Measurements from ENCODE around the gene SELL.
"Not testable (repeated sequence)": the region's sequence is repeated elsewhere in the genome, so short reads cannot be mapped to it uniquely, and the experiment has no call there.

SELL gene

DNA sequence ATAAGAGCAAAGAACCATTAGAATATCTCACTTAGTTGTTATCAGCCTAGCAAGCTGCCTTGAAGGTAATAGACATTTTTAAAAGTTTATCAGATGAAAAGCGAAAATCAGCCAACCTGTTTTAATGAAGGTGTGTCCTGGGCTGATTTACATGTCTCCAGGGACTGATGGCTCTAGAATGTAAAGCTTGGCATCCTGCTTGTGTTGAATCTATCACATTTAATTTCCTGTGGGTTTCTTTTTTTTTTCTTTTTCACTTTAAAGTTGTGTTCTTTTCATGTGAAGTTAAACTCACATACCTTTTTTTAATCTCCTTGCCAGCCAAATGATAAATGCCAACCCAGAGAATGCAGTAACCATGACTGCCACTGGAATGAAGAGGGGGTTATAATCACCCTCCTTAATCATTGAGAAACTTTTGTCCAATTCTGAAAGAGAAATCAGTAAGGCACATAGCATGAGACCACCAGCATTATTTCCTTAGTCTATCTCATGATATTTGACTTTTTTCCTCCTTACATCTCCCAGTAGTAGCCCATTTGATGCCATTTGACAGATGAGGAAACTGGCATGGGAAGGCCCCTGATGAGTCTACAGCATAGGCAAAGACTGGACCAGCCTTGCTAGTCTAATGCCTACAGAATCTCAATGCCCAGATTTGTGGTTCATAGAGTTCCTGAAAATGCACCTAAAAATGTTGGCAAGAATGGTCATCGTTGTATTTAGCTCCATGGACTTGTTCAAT, 10.0 kb downstream of the SELL start:
- DNase-seq: peak; percentile 13

DNA sequence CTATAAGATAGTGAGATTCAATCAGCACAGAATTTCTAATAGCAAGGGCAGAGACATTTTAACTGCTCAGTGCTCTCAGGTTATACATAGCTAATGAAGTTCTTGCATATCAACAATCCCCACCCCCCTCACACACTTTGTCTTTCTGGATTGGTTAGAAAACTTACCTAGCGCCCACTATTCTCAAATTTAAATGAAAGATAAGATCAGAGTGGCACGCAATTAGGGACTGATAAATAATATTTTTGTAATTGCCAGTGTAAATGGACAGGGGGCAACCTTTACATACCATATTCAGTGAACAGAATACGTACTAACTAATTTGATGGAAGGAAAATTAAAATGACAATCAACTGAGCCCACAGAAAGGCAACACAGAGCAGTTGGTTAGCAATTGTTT, 11.7 kb downstream of the SELL start:
- DNase-seq: no peak

DNA sequence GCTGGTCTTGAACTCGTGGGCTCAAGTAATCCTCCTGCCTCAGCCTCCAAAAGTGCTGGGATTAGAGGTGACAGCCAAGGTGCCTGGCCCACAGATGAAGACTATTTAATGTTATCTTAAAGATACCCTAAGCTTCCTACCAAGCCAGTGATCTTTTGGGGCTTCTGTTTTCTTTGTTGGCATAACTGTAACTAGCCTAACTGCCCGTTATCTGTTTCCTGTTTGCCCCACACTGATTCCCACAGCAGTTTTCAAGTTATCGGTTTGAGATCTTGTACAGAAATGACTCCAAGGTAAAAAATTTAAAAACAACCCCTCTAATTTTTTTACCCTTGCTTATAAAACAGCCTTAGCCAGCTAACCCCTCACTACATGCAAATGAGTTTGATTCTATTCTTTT, 12.4 kb downstream of the SELL start:
- peak; percentile 17 for DNase-seq

DNA sequence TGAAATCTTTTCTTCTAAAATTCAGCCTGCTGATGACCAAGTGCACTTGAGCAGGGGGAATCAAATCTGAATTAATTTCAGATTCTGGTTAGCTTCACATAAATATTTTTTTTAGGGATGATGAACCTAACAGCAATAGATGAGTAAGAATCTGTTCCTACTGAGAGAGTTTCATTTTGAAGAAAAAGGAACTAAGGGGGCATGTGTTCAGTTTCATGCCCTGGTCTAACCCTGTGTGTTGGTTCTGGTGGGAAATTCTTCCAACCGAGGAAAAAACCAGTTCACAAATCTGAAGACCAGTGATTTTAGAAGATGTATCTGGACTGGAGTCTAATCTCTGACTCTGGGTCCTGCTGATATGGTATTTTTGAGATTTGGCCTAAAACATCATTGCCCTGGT, 13.7 kb downstream of the SELL start:
- DNase-seq: no peak

DNA sequence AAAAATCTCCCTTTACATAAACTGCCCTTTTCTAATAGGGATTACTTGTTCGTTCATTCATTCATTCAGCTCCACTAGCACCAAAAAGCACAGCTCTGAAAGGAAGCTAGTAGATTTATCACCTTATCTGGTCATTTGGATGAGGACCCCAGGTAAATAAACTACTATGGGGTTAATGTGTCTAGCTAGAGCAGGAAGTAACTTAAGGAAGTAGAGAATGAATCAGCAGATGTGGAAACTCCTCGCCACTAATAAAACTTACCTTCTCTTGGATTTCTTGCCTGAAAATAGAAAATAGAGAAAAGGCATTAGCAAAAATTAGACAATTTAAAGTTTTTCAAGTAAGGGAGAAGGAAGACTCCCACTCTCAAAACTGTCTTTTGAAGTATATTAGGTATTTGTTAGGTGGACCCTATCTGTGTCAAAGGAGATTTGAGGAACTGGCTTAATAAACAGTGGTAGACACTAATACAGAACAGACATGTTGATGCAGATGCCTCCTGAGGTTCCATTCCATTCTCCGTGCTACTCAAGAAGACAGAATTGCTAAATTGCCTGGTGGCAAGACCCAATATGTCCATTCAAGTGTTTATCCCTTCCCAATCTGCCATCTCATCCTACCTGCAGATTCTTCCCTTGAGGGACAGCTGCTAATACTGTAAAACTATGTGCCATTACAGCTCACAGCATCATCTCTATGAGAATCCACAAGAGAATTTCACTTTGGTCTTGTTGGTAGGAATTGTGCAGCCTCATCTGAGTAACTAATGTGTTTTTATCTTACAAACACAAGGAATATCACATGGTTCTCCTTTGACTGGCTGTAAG, 14.9 kb downstream of the SELL start:
- no peak for DNase-seq

DNA sequence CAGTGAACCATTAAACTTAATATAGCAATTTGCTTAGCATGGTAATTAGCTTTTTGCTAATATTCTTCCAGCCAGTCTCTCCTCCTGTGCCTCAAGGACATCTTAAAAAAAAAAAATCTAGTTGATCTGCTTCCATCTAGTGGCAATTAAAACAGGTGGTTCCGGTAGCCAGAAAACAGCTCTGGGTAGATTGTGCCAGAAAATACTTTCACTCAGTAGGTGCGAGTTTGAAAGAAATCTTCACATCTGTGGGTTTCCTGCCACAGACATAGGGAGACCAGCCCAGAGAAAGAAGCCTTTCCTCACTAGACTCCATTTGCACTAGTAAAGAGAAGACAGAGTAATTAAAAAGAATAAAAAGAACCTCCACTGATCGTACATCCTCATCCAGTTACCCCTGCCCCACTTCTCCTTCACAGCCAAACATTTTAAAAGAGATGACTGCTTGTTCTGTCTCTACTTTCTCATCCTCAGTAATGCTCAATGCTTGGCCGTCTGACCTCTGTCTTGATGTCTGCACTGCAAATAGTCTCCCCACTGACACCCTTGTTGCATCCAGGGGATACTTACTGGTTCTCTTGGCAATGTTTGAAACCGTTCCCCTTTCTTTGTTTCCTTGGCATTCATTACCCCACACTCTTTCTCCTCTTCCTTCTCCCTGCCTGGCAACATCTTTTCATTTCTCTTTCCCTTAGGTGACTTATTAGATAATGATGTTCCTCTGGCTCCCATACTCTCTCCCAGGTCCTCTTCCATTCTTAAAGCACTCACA, 16.9 kb downstream of the SELL start:
- peak; percentile 61 for DNase-seq

DNA sequence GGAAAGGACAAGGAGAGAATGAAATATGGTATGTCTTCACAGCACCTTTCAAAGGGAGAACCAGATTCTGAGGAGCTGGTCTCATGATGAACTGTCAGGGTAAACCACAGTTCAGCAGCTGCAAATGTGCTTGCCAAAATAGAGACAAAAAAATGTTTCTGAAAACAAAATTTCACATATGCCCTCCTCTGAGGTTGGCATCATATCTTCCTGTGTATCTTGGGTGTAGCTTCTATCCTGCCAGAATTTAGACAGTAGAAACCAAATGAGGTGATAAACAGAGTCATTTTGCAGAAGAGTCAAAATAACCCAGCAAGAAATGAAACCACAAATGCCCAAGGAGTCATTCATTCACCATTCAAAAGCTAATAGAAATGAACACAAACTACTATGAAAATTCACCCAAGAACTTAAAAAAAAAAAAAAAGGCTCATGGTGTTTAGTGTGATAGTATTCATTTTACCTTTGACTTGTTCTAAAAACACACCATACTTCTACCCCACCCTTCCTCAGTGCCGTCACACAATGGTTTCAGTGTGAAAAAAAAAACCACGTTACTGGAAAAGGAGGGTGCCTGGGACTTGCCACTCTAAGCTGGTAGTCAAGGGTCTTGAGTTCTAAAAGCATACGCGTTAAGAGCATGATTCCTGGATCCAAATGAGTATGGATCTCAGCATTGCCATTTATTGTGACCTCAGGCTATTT, 18.5 kb downstream of the SELL start:
- peak; percentile 63 for DNase-seq

DNA sequence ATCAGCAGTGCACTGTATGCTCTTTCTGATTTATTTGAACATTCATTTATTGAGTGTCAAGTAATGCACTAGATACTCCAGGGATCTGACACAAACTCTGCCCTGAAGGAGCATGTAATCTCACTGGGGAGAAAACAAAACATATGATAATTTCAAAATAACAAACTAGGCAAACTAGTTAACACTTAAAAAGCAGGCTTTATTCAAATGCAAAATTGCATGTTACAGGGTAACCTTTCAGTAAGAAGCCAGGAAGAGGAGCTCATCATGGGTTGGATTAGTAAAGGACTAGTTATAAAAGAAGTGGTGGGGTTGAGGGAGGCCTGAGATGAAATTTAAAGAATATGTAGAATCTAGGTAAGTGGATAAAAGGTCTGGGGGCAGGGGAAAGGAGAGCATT, 20.9 kb downstream of the SELL start:
- no peak for DNase-seq

DNA sequence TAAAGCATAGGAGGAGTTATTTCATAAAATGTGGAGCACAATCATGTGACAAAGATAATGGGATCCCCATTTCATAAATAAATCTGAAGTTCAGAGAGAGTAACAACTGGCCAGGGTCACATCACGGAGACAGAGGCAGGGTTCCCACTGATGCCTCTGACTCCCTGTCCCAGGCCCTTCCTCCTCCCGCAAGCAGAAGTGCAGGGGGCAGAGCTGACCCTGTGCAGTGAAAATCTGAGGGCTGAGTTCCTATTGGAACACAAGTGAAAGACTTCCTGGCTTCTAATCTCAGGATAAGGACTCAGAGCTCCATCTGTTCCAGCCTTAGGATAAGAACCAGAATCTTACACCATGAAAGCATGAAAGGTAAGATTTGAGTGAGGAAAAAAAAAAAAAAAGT, 22.0 kb downstream of the SELL start:
- DNase-seq: no peak

DNA sequence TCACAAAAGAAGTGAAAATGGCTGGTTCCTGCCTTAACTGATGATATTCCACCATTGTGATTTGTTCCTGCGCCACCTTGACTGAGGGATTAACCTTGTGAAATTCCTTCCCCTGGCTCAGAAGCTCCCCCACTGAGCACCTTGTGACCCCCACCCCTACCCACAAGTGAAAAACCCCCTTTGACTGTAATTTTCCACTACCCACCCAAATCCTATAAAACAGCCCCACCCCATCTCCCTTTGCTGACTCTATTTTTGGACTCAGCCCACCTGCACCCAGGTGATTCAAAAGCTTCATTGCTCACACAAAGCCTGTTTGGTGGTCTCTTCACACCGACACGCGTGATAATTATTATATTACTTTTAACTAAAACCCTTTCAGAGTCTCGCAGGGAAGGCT, 23.0 kb downstream of the SELL start:
- DNase-seq: not testable (repeated sequence)

DNA sequence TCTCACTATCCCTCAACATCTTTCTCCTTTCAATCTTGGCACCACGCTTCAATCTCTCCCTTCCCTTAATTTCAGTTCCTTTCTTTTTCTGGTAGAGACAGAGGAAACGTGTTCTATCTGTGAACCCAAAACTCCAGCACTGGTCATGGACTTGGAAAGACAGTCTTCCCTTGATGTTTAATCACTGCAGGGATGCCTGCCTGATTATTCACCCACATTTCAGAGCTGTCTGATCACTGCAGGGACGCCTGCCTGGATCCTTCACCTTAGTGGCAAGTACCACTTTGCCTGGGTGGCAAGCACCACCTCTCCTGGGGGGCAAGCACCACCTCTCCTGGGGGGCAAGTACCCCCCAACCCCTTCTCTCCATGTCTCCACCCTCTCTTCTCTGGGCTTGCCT, 27.8 kb downstream of the SELL start:
- no peak for DNase-seq

DNA sequence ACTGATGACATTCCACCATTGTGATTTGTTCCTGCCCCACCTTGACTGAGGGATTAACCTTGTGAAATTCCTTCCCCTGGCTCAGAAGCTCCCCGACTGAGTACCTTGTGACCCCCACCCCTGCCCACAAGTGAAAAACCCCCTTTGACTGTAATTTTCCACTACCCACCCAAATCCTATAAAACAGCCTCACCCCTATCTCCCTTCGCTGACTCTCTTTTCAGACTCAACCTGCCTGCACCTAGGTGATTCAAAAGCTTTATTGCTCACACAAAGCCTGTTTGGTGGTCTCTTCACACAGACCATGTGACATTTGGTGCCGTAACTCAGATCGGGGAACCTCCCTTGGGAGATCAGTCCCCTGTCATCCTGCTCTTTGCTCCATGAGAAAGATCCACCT, 28.3 kb downstream of the SELL start:
- DNase-seq: not testable (repeated sequence)

DNA sequence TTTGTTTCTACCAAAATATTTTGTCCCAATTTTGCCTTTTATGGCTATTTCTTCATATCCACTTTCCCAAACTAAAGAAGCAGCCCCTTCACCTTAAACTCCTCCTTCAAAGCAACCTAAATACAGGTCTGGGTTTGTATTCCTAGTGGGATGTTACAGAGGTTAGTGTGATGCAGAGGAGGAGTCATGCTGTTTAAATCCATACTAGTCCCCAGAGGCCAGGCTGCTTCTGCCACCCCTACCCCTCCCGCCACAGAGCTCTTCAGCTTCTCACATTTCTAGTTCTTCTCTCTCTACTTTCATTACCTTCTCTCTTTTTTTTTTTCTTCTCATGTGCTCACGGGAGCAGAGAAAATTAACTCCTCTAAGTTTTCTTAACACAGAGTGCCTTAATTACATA, 29.3 kb downstream of the SELL start:
- no peak for DNase-seq

DNA sequence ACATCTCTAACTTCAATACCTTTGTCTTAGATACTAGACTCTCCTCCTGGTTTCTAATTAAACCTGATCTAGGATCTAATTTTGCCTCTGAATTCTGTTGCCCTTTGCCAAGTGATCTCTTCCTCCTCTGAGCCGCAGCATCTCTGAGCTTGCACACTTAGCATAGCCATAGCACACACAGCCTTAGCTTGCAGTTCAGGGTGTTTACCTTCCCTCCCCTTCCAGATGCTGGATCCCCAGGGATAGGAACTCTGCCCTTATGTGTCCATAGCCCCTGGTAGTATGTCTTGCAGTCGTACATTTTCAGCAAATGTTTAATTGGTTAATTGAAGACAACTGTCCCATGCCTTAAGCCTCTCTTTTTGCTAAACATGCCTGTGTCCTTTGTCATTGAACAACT, 30.3 kb downstream of the SELL start:
- DNase-seq: no peak

DNA sequence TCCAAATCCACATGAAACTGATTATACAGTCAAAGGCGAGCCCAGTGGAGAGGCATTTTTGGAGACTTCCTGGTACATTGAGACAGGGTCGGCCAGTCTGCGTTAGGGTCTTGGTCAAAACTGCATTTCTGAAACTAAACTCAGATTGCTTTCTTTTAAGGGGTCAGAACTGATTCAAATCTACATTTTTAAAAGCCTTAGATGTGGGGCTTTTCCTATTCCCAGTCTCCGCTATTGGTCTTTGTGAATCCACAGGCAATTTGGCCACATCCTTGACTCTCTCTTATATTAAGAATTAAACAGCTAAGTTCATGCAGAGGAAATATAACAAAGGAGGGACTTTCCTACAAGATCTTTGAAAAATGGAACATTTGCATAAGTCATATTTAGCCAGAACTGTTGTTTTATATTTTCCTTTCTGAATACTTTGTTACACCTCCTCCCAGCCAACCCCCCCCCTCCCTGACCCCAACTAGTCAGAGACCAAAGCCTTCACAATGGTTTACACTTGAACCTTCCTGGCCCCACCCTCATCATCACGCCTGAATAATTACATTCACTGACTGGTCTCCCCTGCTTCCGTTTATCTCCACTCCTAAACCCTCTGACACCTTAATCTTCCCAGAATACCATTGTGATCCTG, 30.9 kb downstream of the SELL start:
- peak; percentile 39 for DNase-seq

DNA sequence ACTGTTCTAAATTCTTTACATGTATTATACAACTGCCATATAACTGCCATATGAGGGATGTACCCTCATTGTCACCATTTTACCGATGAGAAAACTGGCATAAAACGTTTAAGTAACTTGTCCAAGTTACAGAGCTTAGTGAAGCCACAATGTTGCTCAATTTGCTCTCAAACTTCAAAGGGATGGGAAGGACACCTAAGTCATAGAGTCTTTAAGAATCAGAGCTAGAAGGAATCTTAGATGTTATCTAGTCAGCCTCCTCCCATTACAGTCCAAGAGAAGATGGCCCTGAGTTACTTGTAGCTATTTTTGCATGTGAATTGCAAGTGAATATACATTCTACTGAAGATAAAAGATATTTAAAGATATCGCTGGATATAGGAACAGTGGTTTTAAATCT, 31.7 kb downstream of the SELL start:
- DNase-seq: no peak

DNA sequence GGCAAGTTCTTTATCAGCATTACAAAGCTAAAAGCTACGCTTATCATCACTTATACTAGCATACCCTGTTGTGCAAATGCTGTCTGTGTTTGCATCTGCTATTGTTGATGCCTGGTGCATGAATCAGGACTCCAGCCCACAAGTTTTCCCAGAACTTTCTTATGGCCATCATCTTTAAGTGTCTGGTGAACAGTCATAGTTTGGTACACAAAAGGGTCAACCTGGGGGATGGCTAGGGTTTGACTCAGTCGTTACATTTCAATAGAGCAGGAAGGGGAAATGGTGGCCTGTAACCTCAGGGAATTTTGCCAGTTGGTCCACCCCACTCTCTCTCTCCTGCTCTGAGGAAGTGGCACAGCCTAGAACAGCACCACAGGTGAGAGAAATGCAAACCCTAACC, 35.4 kb downstream of the SELL start:
- DNase-seq: peak; percentile 14

DNA sequence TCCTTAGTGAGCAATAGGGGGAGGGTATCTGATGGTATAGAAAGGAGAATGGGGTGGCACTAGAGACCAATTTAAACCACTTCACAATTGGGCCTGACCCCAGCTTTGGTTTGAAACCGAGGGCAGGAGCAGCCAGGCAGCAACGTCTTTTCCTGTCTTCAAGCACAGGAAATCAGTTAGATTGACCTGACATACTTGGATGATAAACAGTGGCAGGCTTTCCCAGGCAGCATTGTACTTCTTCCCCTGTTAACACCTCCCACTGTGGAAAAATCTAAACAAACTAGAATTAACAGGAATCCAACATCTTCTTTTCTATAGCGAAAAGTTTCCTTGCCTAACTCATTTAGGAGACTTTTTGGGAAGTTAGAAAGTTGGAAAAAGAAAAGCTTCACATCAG, 40.6 kb downstream of the SELL start:
- no peak for DNase-seq

DNA sequence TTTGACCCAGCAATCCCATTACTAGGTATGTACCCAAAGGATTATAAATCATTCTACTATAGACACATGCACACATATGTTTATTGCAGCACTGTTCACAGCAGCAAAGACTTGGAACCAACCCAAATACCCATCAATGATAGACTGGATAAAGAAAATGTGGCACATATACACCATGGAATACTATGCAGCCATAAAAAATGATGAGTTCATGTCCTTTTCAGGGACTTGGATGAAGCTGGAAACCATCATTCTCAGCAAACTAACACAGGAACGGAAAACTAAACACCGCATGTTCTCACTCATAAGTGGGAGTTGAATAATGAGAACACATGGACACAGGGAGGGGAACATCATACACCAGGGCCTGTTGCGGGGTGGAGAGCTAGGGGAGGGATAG, 41.2 kb downstream of the SELL start:
- DNase-seq: not testable (repeated sequence)

DNA sequence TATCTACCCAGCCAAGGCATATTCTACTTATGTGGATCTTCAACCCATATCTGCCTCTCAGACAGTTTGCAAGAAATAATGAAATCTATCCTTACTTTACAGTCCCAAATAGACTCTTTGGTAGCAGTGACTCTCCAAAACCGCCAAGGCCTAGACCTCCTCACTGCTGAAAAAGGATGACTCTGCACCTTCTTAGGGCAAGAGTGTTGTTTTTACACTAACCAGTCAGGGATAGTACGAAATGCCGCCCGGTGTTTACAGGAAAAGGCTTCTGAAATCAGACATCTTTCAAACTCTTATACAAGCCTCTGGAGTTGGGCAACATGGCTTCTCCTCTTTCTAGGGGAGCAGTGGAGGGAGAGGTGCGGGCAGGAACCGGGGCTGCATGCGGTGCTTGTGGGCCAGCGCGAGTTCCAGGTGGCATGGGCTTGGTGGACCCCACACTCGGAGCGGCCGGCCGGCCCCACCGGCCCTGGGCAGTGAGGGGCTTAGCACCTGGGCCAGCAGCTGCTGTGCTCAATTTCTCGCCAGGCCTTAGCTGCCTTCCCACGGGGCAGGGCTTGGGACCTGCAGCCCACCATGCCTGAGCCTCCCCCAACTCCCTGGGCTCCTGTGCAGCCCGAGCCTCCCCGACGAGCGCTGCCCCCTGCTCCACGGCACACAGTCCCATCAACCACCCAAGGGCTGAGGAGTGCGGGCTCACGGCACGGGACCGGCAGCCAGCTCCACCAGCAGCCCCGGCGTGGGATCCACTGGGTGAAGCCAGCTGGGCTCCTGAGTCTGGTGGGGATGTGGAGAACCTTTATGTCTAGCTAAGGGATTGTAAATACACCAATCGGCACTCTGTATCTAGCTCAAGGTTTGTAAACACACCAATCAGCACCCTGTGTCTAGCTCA, 43.5 kb downstream of the SELL start:
- DNase-seq: peak; percentile 40

DNA sequence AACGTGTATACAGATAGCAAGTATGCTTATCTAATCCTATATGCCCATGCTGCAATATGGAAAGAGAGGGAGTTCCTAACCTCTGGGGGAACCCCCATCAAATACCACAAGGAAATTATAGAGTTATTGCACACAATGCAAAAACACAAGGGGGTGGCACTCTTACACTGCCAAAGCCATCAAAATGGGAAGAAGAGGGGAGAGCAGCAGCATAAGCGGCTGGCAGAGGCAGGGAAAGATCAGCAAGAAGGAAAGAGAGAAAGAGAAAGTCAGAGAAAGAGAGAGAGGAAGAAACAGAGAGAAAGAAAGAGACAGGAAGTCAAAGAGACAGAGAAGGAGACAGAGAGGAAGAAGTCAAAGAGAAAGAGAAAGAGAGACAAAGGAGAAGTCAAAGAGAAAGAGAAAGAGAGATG, 44.2 kb downstream of the SELL start:
- peak; percentile 16 for DNase-seq
